HEK293 (cell line): ENCODE results near the gene SLC25A13.
A peak's percentile ranks its signal among the peaks of the same experiment; 100 is the strongest.

Source experiments
- AEBP2 ChIP-seq: fragments of 450-650 bp; formaldehyde crosslinking; IDR thresholded peaks from 2 replicates; pipeline ENCODE4 v1.5.1; 2016; ENCODE audit warnings: missing biosample characterization, missing genetic modification characterization, borderline replicate concordance
- GLI2 ChIP-seq: fragments of 450-650 bp; formaldehyde crosslinking; IDR thresholded peaks from 2 replicates; pipeline ENCODE4; 2017; ENCODE audit warnings: missing biosample characterization, missing genetic modification characterization, low read depth, borderline replicate concordance
- KLF16 ChIP-seq: fragments of 450-650 bp; formaldehyde crosslinking; IDR thresholded peaks from 2 replicates; pipeline ENCODE4 v1.5.1; 2017; ENCODE audit warnings: missing biosample characterization, missing genetic modification characterization
- KLF8 ChIP-seq: fragments of 450-650 bp; formaldehyde crosslinking; IDR thresholded peaks from 2 replicates; pipeline ENCODE4 v1.5.1; 2016; ENCODE audit warnings: missing biosample characterization, missing genetic modification characterization
- PRDM6 ChIP-seq: fragments of 450-650 bp; formaldehyde crosslinking; IDR thresholded peaks from 2 replicates; pipeline ENCODE4 v1.5.1; 2017; ENCODE audit warnings: missing biosample characterization, missing genetic modification characterization
- SP3 ChIP-seq: fragments of 450-650 bp; formaldehyde crosslinking; IDR thresholded peaks from 2 replicates; pipeline ENCODE4 v1.5.1; 2016; ENCODE audit warnings: missing biosample characterization, missing genetic modification characterization
- SP7 ChIP-seq: fragments of 450-650 bp; formaldehyde crosslinking; IDR thresholded peaks from 2 replicates; pipeline ENCODE4 v1.5.1; 2016; ENCODE audit warnings: missing biosample characterization, missing genetic modification characterization
- TCF7L2 ChIP-seq: IDR thresholded peaks from 2 replicates; pipeline ENCODE4 v1.6.1; 2011; ENCODE audit warnings: low read depth, mild to moderate bottlenecking, inconsistent platforms, low read length, moderate library complexity, borderline replicate concordance
- ZBTB6 ChIP-seq: fragments of 450-650 bp; formaldehyde crosslinking; IDR thresholded peaks from 2 replicates; pipeline ENCODE4 v1.5.1; 2017; ENCODE audit warnings: missing biosample characterization, missing genetic modification characterization
- ZBTB8A ChIP-seq: fragments of 450-650 bp; formaldehyde crosslinking; IDR thresholded peaks from 2 replicates; pipeline ENCODE4 v1.5.1; 2016; ENCODE audit warnings: missing biosample characterization, missing genetic modification characterization
- ZEB2 ChIP-seq: fragments of 450-650 bp; formaldehyde crosslinking; IDR thresholded peaks from 2 replicates; pipeline ENCODE4 v1.5.1; 2016; ENCODE audit warnings: missing biosample characterization, missing genetic modification characterization
- ZFP3 ChIP-seq: fragments of 450-650 bp; formaldehyde crosslinking; IDR thresholded peaks from 2 replicates; pipeline ENCODE4 v1.5.1; 2016; ENCODE audit warnings: low read depth, missing biosample characterization, missing genetic modification characterization
- ZNF112 ChIP-seq: fragments of 450-650 bp; formaldehyde crosslinking; IDR thresholded peaks from 2 replicates; pipeline ENCODE4 v1.5.0; 2017; ENCODE audit warnings: missing biosample characterization, missing genetic modification characterization
- ZNF18 ChIP-seq: fragments of 450-650 bp; formaldehyde crosslinking; IDR thresholded peaks from 2 replicates; pipeline ENCODE4 v1.5.1; 2016; ENCODE audit warnings: missing biosample characterization, missing genetic modification characterization
- ZNF184 ChIP-seq: fragments of 450-650 bp; IDR thresholded peaks from 2 replicates; pipeline ENCODE4 v1.5.1; 2018; ENCODE audit warnings: missing biosample characterization, mild to moderate bottlenecking, missing genetic modification characterization
- ZNF248 ChIP-seq: fragments of 450-650 bp; formaldehyde crosslinking; IDR thresholded peaks from 2 replicates; pipeline ENCODE4 v1.5.1; 2017; ENCODE audit warnings: missing biosample characterization, missing genetic modification characterization
- ZNF335 ChIP-seq: fragments of 450-650 bp; formaldehyde crosslinking; conservative IDR thresholded peaks from 2 replicates; pipeline ENCODE4 v1.5.1; 2016; ENCODE audit warnings: missing biosample characterization, missing genetic modification characterization
- ZNF341 ChIP-seq: fragments of 450-650 bp; formaldehyde crosslinking; IDR thresholded peaks from 2 replicates; pipeline ENCODE4; 2016; ENCODE audit warnings: low read depth, missing biosample characterization, missing genetic modification characterization
- ZNF350 ChIP-seq: fragments of 450-650 bp; formaldehyde crosslinking; IDR thresholded peaks from 2 replicates; pipeline ENCODE4 v1.5.0; 2017; ENCODE audit warnings: missing biosample characterization, mild to moderate bottlenecking, missing genetic modification characterization
- ZNF362 ChIP-seq: fragments of 450-650 bp; formaldehyde crosslinking; IDR thresholded peaks from 2 replicates; pipeline ENCODE4 v1.5.1; 2016; ENCODE audit warnings: missing biosample characterization, missing genetic modification characterization
- ZNF37A ChIP-seq: fragments of 450-650 bp; IDR thresholded peaks from 2 replicates; pipeline ENCODE4 v1.5.1; 2018; ENCODE audit warnings: missing biosample characterization, missing genetic modification characterization
- ZNF449 ChIP-seq: fragments of 450-650 bp; formaldehyde crosslinking; IDR thresholded peaks from 2 replicates; pipeline ENCODE4 v1.5.1; 2017; ENCODE audit warnings: missing biosample characterization, mild to moderate bottlenecking, missing genetic modification characterization, moderate library complexity
- ZNF473 ChIP-seq: fragments of 450-650 bp; formaldehyde crosslinking; IDR thresholded peaks from 2 replicates; pipeline ENCODE4 v1.5.1; 2017; ENCODE audit warnings: missing biosample characterization, missing genetic modification characterization
- ZNF555 ChIP-seq: fragments of 450-650 bp; formaldehyde crosslinking; conservative IDR thresholded peaks from 2 replicates; pipeline ENCODE4 v1.5.1; 2017; ENCODE audit warnings: missing biosample characterization, mild to moderate bottlenecking, missing genetic modification characterization, inconsistent platforms
- ZNF560 ChIP-seq: fragments of 450-650 bp; formaldehyde crosslinking; IDR thresholded peaks from 2 replicates; pipeline ENCODE4 v1.5.1; 2017; ENCODE audit warnings: missing biosample characterization, missing genetic modification characterization, borderline replicate concordance
- ZNF571 ChIP-seq: fragments of 450-650 bp; formaldehyde crosslinking; IDR thresholded peaks from 2 replicates; pipeline ENCODE4 v1.5.0; 2017; ENCODE audit warnings: missing biosample characterization, missing genetic modification characterization
- ZSCAN5A ChIP-seq: fragments of 450-650 bp; formaldehyde crosslinking; IDR thresholded peaks from 2 replicates; pipeline ENCODE4 v1.5.1; 2016; ENCODE audit warnings: missing biosample characterization, missing genetic modification characterization
- ZXDB ChIP-seq: fragments of 450-650 bp; formaldehyde crosslinking; IDR thresholded peaks from 2 replicates; pipeline ENCODE4 v1.5.1; 2016; ENCODE audit warnings: missing biosample characterization, missing genetic modification characterization

The SLC25A13 gene

GRCh38 chr7:96075510-96076349 is 246.2 kb downstream of the SLC25A13 start (continued):
- TF ChIP-seq ZNF350 (tag by site-specific recombination) (no peak), ZNF449 (no peak), SP7 (tag by site-specific recombination) (no peak), ZEB2 (0 out of 2 replicates have a peak, but pooled peaks have one; percentile 24), ZNF248 (no peak), SP3 (tag by site-specific recombination) (no peak), ZNF18 (tag by site-specific recombination) (no peak), ZNF571 (no peak), ZBTB8A (tag by site-specific recombination) (no peak), AEBP2 (tag by site-specific recombination) (no peak), ZSCAN5A (tag by site-specific recombination) (no peak), ZNF335 (tag by site-specific recombination) (peak; percentile 98), GLI2 (tag by site-specific recombination) (no peak), ZNF37A (no peak), ZNF184 (tag by site-specific recombination) (no peak), ZNF560 (tag by site-specific recombination) (no peak), ZNF362 (no peak), ZFP3 (tag by site-specific recombination) (no peak), KLF8 (tag by site-specific recombination) (no peak), ZNF112 (tag by site-specific recombination) (no peak), KLF16 (tag by site-specific recombination) (no peak), ZBTB6 (peak; percentile 82), PRDM6 (tag by site-specific recombination) (no peak), ZNF473 (no peak), TCF7L2 (peak; percentile 86), ZNF341 (no peak), ZNF555 (tag by site-specific recombination) (no peak), ZXDB (tag by site-specific recombination) (no peak)
